Smooth muscle cell (in vitro differentiated cells): Measurements from ENCODE around the gene PKNOX2. TPM values are rescaled to one million over a fixed set of nuclear protein-coding genes. Genes with fewer than 3 reads are reported as not detected.
A peak's percentile ranks its signal among the peaks of the same experiment; 100 is the strongest.

ENCODE experiments used
- DNase-seq: peaks from one replicate; lab custom pipeline; 2025; ENCODE audit not compliant: unreplicated experiment; lab: John Stamatoyannopoulos, UW
- H2AFZ ChIP-seq: fragments of 200-600 bp; sonication (generic); 2 replicates; pipeline ENCODE4 v1.6.0; 2016; ENCODE audit warnings: antibody characterized with exemption, low read depth, mild to moderate bottlenecking
- H3F3A ChIP-seq: fragments of 200-600 bp; sonication (generic); 2 replicates; pipeline ENCODE4 v1.6.0; 2017; ENCODE audit warnings: antibody characterized with exemption, low read depth
- H3K27ac ChIP-seq: fragments of 200-600 bp; sonication (generic); 2 replicates; pipeline ENCODE4 v1.5.1; 2016; ENCODE audit warnings: low read depth, mild to moderate bottlenecking
- H3K27me3 ChIP-seq: fragments of 200-600 bp; sonication (generic); 2 replicates; pipeline ENCODE4 v1.6.1; 2016; ENCODE audit warnings: low read depth, mild to moderate bottlenecking
- H3K36me3 ChIP-seq: fragments of 200-600 bp; sonication (generic); 2 replicates; pipeline ENCODE4 v1.5.1; 2016; ENCODE audit warnings: low read depth
- H3K4me1 ChIP-seq: fragments of 200-600 bp; sonication (generic); 2 replicates; pipeline ENCODE4 v1.5.1; 2016; ENCODE audit warnings: low read depth
- H3K4me2 ChIP-seq: fragments of 200-600 bp; sonication (generic); 2 replicates; pipeline ENCODE4 v1.6.0; 2016; ENCODE audit warnings: mild to moderate bottlenecking
- H3K4me3 ChIP-seq: fragments of 200-600 bp; sonication (generic); 2 replicates; pipeline ENCODE4 v1.5.1; 2016; ENCODE audit warnings: mild to moderate bottlenecking
- H3K79me2 ChIP-seq: fragments of 200-600 bp; sonication (generic); 2 replicates; pipeline ENCODE4 v1.6.0; 2016; ENCODE audit warnings: low read depth, mild to moderate bottlenecking
- H3K9ac ChIP-seq: fragments of 200-600 bp; sonication (generic); 2 replicates; pipeline ENCODE4 v1.6.0; 2016; ENCODE audit warnings: low read depth
- H3K9me3 ChIP-seq: fragments of 200-600 bp; sonication (generic); replicated peaks from 2 replicates; pipeline ENCODE4 v1.5.1; 2016; ENCODE audit warnings: low read depth
- H4K20me1 ChIP-seq: fragments of 200-600 bp; sonication (generic); 2 replicates; pipeline ENCODE4 v1.6.0; 2016; ENCODE audit warnings: low read depth
- CTCF ChIP-seq: fragments of 200-600 bp; sonication (generic); IDR thresholded peaks from 2 replicates; pipeline ENCODE4 v1.5.1; 2017; ENCODE audit warnings: borderline replicate concordance, mild to moderate bottlenecking, antibody characterized with exemption; ENCODE audit not compliant: insufficient read depth, poor library complexity, severe bottlenecking
- WGBS: methylation state at CpG from one replicate; pipeline ENCODE4 v1.1.7; 2016; ENCODE audit warnings: low lambda C conversion rate; 5-methylcytosine and 5-hydroxymethylcytosine counted together
- polyA plus RNA-seq: library from polyadenylated mRNA; unstranded; fragments of >200 nt; fragmentation: Nextera tagmentation; extraction: Ambion mirVana; gene quantifications from 2 replicates; pipeline ENCODE4 v1.2.1, GENCODE V29; 2016
- total RNA-seq: library from RNA; depleted of rRNA; stranded (reverse); fragments of >200 nt; gene quantifications from 2 replicates; pipeline ENCODE4 v1.2.3, GENCODE V29; 2014

PKNOX2 gene
- total and polyA plus RNA-seq, 2 experiments from 2014 or later = 7.2 to 7.9 TPM

- H3K9ac ChIP-seq = no peak overlapping the region
- 77% methylated on average over 11 of the region's 11 CpGs for WGBS
- H3K27ac ChIP-seq = no peak overlapping the region
- peaks cover 5% of the 10 kb centered on the region for H4K20me1 ChIP-seq
- no peak overlapping the region for H2AFZ ChIP-seq
- no peaks in the 10 kb centered on the region for H3F3A ChIP-seq
- H3K4me1 ChIP-seq = peaks cover 20% of the 10 kb centered on the region
- H3K4me2 ChIP-seq = no peak overlapping the region
- H3K79me2 ChIP-seq = peaks cover 36% of the 10 kb centered on the region
- no peak for DNase-seq
- no peak overlapping the region for H3K4me3 ChIP-seq
- H3K27me3 ChIP-seq = no peaks in the 10 kb centered on the region
- no peak for TF ChIP-seq CTCF
- H3K36me3 ChIP-seq = no peaks in the 10 kb centered on the region
- no peaks in the 10 kb centered on the region for H3K9me3 ChIP-seq
These were observed 59.4 kb downstream of the PKNOX2 start for GRCh38 chr11:125223901-125224361.

- no peak overlapping the region for H3K27ac ChIP-seq
- H4K20me1 ChIP-seq = peaks cover 5% of the 10 kb centered on the region
- H3K27me3 ChIP-seq = no peaks in the 10 kb centered on the region
- H3K9me3 ChIP-seq = no peaks in the 10 kb centered on the region
- no peaks in the 10 kb centered on the region for H3F3A ChIP-seq
- DNase-seq = no peak
- 74% methylated on average over 15 of the region's 15 CpGs for WGBS
- peak; percentile 11 for TF ChIP-seq CTCF
- peaks cover 20% of the 10 kb centered on the region for H3K4me1 ChIP-seq
- H2AFZ ChIP-seq = no peak overlapping the region
- H3K4me3 ChIP-seq = no peak overlapping the region
- no peak overlapping the region for H3K9ac ChIP-seq
- peaks cover 31% of the 10 kb centered on the region for H3K79me2 ChIP-seq
- no peaks in the 10 kb centered on the region for H3K36me3 ChIP-seq
- no peak overlapping the region for H3K4me2 ChIP-seq
These were observed 60.0 kb downstream of the PKNOX2 start for GRCh38 chr11:125224391-125225021.

- H3K79me2 ChIP-seq = peaks cover 27% of the 10 kb centered on the region
- DNase-seq = no peak
- 75% methylated on average over 2 of the region's 2 CpGs for WGBS
- H4K20me1 ChIP-seq = peaks cover 5% of the 10 kb centered on the region
- H2AFZ ChIP-seq = no peak overlapping the region
- H3K36me3 ChIP-seq = no peaks in the 10 kb centered on the region
- H3K4me3 ChIP-seq = no peak overlapping the region
- no peak overlapping the region for H3K9ac ChIP-seq
- peaks cover 20% of the 10 kb centered on the region for H3K4me1 ChIP-seq
- no peaks in the 10 kb centered on the region for H3F3A ChIP-seq
- H3K9me3 ChIP-seq = no peaks in the 10 kb centered on the region
- H3K27me3 ChIP-seq = no peaks in the 10 kb centered on the region
- H3K27ac ChIP-seq = no peak overlapping the region
- no peak overlapping the region for H3K4me2 ChIP-seq
- TF ChIP-seq CTCF = no peak
These were observed 60.9 kb downstream of the PKNOX2 start for GRCh38 chr11:125225401-125225800.

GRCh38 chr11:125226031-125226430 lies 61.5 kb downstream of the PKNOX2 start:
- Histone ChIP-seq H4K20me1 (peaks cover 5% of the 10 kb centered on the region), H3K9me3 (no peaks in the 10 kb centered on the region), H3K4me2 (no peak overlapping the region), H3K36me3 (no peaks in the 10 kb centered on the region), H3F3A (no peaks in the 10 kb centered on the region), H3K27ac (no peak overlapping the region), H3K4me1 (peaks cover 20% of the 10 kb centered on the region), H3K79me2 (peaks cover 32% of the 10 kb centered on the region), H3K4me3 (no peak overlapping the region), H2AFZ (no peak overlapping the region), H3K9ac (no peak overlapping the region), H3K27me3 (no peaks in the 10 kb centered on the region)
- DNase-seq = no peak
- 94% methylated on average over 2 of the region's 2 CpGs for WGBS
- no peak for TF ChIP-seq CTCF
